HG03066 (cell line): ENCODE measurements around the gene C1QTNF9.
"Not testable (repeated sequence)": the region's sequence is repeated elsewhere in the genome, so short reads cannot be mapped to it uniquely, and the experiment has no call there.

Source experiments
- ATAC-seq: cut with Tn5 transposase; IDR thresholded peaks from one replicate; pipeline ENCODE4 v1.9.1; 2021; ENCODE audit warnings: low read depth; ENCODE audit not compliant: unreplicated experiment

The C1QTNF9 gene

GRCh38 chr13:24319641-24320040 lies 10.3 kb downstream of the C1QTNF9 start:
- not testable (repeated sequence) for ATAC-seq

DNA sequence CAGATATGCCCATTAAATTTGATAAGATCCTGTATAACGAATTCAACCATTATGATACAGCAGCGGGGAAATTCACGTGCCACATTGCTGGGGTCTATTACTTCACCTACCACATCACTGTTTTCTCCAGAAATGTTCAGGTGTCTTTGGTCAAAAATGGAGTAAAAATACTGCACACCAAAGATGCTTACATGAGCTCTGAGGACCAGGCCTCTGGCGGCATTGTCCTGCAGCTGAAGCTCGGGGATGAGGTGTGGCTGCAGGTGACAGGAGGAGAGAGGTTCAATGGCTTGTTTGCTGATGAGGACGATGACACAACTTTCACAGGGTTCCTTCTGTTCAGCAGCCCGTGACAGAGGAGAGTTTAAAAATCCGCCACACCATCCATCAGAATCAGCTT lies 12.0 kb downstream of the C1QTNF9 start:
- ATAC-seq = not testable (repeated sequence)

GRCh38 chr13:24322470-24322869 lies 13.1 kb downstream of the C1QTNF9 start:
- ATAC-seq = not testable (repeated sequence)

DNA sequence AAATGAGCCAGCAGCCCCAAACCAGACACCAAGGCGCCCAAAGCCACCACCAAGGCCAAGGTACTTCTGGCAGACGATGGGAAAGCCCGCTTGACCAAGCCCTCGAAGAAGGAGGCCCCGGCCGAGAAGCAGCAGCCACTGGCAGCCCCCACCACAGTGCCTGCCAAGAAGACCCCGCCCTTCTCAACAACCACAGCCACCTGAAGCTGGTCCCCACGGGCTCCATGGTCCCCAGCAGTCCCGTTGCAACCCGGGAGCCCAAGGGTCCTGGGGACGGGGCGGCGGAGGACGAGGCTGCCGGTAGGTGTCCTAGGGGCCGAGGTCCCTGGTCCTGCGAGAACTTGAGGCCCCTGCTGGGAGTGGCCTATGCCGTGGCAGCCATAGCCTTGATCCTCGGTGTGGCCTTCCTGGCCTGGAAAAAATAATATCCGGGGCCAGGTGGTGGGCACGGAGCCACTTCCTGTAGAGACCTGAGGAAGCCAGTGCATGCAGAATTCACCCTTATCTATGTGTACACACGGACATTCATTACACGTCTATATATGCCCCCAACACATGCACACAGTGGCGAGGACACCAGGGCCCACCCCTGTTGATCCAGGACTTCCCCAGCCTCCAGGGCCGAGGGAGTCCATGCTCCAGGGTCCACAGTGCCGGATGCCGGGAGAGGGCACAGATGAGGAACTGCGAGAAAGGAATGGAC lies 13.8 kb downstream of the C1QTNF9 start:
- no peak for ATAC-seq

- no peak for ATAC-seq
Measured at GRCh38 chr13:24323739-24324075, 14.3 kb downstream of the C1QTNF9 start.

DNA sequence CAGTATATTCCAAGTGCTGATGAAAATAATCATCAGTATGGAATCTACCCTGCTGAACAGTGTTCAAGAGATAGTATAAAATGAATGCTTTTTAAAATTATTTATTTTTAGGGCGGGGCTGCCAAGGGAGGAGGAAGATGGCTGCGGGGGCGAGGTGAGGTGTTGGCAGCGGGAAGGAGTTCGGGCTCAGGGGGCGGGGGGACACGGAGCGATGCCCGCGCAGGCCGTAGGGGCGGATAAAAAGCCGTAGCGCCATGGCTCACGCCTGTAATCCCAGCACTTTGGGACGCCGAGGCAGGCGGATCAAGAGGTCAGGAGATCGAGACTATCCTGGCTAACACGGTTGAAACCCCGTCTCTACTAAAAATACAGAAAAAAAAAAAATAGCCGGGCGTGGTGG lies 18.2 kb downstream of the C1QTNF9 start:
- ATAC-seq = not testable (repeated sequence)

GRCh38 chr13:24328145-24328544 lies 18.8 kb downstream of the C1QTNF9 start:
- ATAC-seq = no peak

DNA sequence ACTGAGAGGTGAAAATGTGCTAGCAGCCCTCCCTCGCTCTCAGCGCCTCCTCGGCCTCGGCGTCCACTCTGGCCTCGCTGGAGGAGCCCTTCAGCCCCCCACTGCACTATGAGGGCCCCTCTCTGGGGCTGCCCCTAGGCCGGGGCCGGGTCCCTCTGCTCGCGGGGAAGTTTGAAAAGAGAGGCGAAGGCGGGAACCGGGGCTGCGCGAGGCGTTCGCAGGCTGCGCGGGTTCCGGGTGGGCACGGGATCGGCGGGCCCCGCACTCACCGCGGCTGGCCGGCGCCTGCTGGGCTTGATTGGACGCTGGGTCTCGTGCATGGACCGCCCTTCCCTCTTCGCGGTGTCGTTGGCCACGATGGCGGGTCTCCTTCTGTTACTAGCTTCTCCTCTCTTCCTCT lies 29.3 kb downstream of the C1QTNF9 start:
- no peak for ATAC-seq

GRCh38 chr13:24339937-24340607 lies 30.7 kb downstream of the C1QTNF9 start:
- no peak for ATAC-seq

DNA sequence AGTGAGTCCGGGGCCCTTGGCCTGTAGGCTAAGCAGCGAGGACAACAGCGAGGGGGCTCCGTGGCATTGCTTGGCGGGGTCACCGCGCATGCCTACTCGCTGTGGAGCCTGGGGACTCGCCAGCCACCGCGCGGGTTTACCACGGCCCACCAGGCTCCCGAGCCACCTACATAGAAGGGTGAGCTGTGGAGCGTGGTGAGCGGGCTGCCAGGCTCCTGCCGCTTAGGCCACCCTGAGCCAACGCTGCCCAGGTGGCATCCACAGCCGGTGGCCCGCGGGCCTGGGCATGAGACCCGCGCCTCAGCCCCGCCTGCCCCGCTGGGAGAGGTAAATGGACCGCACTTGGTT lies 31.2 kb downstream of the C1QTNF9 start:
- ATAC-seq = no peak

DNA sequence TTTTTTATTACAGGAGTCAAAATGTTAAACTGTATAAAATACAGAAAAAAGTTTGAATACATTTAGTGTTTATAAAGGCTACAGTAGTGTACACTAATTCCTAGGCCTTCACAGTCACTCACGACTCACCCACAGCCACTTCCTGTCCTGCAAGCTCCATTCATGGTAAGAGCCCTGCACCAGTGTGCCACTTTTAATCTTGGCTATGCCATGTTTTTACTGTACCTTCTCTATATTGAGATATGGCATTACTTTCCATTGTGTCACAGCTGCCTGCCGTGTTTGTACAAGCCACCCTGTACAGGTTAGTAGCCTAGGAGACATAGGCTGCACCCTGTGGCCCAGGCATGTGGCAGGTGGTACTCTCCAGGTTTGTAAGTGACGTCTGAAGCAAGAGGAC lies 32.1 kb downstream of the C1QTNF9 start:
- no peak for ATAC-seq

DNA sequence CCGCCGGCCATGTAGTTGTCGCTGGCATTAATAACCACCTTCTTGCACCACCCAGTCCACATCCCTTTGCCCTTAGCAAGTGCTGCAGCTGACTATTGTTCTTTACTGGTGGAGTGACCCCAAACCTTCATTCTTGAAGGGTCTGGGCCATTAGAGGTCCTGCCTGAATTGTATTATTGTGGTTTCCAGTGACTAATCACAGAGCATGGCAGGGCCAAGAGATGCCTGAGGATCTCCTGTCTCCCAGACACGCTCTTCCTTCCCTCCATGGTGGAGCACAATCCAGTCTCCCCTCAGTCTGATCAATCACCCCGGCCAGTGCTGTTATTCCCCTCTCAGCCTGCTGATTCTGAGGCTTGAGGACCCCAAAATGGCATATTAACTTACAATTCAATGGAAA lies 39.0 kb downstream of the C1QTNF9 start:
- ATAC-seq = no peak

- ATAC-seq = no peak
Measured at GRCh38 chr13:24348797-24349515, 39.6 kb downstream of the C1QTNF9 start.

DNA sequence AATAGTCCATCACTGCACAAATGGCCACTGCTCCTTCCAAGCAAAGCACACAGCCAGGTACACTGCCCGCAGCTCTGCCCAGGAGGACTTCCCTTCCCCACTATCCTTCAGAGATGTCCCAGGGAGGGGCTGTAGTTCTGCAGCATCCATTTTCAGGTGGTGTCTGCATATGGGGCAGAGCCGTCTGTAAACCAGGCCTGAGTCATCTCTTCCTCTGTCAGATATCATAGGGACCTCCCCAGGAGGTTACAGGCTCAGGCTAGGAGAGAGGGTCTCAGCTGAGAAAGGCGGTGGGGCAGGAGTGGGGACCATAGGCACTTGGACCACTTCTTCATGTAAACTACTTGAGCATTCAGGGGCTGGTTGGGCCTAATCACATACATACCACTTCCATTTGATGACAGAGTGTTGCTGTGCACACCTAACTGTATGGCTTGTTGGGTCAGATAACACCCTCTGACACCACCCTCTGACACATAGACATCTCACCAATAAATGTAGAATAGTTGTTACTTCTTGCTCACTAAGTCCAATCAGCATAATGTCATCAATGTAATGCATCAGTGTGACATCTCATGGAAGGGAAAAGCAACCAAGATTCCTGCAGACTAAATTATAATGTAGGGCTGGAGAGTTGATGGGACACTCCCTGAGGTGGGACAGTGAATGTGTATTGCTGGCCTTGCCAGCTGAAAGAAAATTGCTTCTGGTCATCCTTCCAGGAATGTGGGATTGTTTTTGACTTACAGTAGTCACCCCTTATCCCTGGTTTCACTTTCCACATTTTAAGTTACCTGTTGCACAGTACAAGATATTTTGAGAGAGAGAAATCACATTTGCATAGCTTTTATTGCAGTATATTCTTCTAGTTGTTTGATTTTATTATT lies 40.6 kb downstream of the C1QTNF9 start:
- not testable (repeated sequence) for ATAC-seq

DNA sequence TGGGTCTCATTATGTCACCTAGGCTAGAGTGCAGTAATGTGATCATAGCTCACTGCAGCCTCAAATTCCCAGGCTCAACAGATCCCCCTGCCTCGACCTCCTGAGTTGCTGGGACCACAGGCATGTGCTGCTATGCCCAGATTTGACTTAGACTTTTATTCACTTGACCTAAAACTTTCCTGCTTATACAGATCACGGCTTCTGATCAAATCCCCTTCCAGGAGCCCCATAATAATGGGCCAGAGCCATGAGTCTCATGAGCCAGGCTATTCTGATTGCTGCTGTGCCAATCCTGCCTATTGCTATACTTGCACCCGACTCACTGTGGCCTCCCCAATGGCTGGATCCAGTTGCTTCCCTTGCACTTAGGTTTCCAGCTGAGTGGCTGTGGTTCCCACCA lies 42.0 kb downstream of the C1QTNF9 start:
- no peak for ATAC-seq

- ATAC-seq = no peak
Measured at GRCh38 chr13:24353736-24354135, 44.4 kb downstream of the C1QTNF9 start.

GRCh38 chr13:24355103-24355502 lies 45.7 kb downstream of the C1QTNF9 start:
- no peak for ATAC-seq

- ATAC-seq = no peak
Measured at GRCh38 chr13:24356270-24356669, 46.9 kb downstream of the C1QTNF9 start.

DNA sequence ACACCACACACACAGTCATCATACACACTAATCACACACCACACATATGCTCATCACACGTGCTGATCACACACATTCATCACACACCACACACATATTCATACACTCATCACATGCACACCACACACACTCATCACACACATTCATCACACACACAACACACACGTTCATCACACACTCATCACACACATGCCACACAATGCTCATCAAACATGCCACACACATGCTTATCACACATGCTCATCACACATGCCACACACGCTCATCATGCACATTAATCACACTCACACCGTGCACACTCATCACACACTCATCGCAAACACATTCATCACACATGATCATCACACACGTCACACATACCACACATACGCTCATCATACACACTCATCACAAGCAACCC lies 47.5 kb downstream of the C1QTNF9 start:
- ATAC-seq = no peak

DNA sequence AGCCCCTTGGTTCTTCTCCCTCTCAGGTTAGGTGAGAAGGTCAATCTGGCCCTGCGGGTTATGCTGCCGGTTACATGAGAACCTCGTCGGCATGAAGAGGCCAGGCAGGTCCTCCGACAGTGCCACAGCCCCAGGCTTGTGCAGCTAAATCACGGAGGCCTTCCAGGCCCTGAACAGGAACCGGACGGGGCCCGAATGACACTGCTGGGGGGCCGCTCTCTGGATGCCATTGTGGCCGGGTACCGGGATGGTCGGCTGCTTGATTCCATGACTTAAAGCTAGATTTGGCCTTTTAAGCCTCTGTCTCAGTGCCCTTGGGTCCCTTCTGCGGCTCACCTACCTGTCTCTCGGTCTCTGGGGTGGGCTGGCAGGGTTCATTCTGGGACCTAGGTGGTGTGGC lies 48.4 kb downstream of the C1QTNF9 start:
- ATAC-seq = no peak

DNA sequence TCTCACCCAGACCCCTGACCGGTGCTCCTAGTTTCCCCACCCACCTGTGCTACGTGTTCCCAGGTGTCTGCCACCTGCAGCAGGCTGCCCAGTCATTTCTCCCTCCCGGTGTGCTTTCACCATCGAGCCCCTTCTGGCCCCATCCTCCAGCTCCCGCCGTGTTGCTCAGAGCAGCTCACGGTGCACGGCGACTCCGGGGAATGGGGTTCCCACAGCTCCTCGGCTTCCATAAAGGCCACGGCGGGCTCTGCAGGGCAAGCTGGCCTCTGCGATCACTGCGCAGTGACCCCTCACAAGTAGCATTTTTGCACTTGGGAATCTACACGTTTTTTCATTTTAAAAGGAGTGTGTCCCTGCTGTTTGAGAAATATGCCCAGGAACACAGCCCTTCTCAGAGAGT lies 49.5 kb downstream of the C1QTNF9 start:
- not testable (repeated sequence) for ATAC-seq
